Vagina (tissue), 2 donors: ENCODE data around the gene AJM1. TPM values are rescaled to one million over a fixed set of nuclear protein-coding genes. Genes with fewer than 3 reads are reported as not detected.

Experiments
- DNase-seq, 2 donors: peaks; one replicate each; pipeline ENCODE4 v3.0.0-alpha.2; 2017; ENCODE audit errors: extremely low spot score in 2 of 2
- H3K27ac ChIP-seq: fragments of 200-600 bp; sonication (generic); one replicate; pipeline ENCODE4 v1.5.1; 2019
- H3K27me3 ChIP-seq: fragments of 200-600 bp; sonication (generic); one replicate; pipeline ENCODE4 v1.5.1; 2019
- H3K36me3 ChIP-seq, 2 donors: fragments of 200-600 bp; sonication (generic); one replicate each; pipeline ENCODE4 v1.5.1; 2017 to 2019
- H3K4me1 ChIP-seq: fragments of 200-600 bp; sonication (generic); one replicate; pipeline ENCODE4 v1.5.1; 2019
- H3K4me3 ChIP-seq, 2 donors: fragments of 200-600 bp; sonication (generic); 1 replicate in 1 of 2; 2 replicates in 1 of 2; pipeline ENCODE4 v1.5.1; 2016 to 2019
- H3K9me3 ChIP-seq: fragments of 200-600 bp; sonication (generic); one replicate; pipeline ENCODE4 v1.5.1; 2019
- CTCF ChIP-seq, 3 experiments: fragments of 450-650 bp in 2 of 3; fragments of 200-600 bp in 1 of 3; sonication (generic) in 1 of 3; IDR thresholded peaks; one replicate each; pipeline ENCODE4 v1.5.1; 2017 to 2019; ENCODE audit warnings: antibody characterized with exemption in 3 of 3, mild to moderate bottlenecking in 2 of 3, moderate library complexity in 2 of 3
- POLR2A ChIP-seq, 2 donors: fragments of 450-650 bp; IDR thresholded peaks; one replicate each; pipeline ENCODE4 v1.6.1; 2017; ENCODE audit warnings: antibody characterized with exemption in 2 of 2, mild to moderate bottlenecking in 2 of 2, moderate library complexity in 2 of 2
- POLR2AphosphoS5 ChIP-seq, 2 donors: sonication (generic); formaldehyde crosslinking; IDR thresholded peaks; one replicate each; pipeline ENCODE4 v1.9.0; 2017; ENCODE audit warnings: antibody characterized with exemption in 2 of 2, mild to moderate bottlenecking in 2 of 2, low read depth in 1 of 2; ENCODE audit not compliant: insufficient read depth in 1 of 2
- intact Hi-C: fragments of 100-400 bp; cut with DNase I; formaldehyde crosslinking; loops from one replicate; pipeline ENCODE4 v1.15.1; 2023
- total RNA-seq: library from RNA; depleted of rRNA; stranded (reverse); fragments of >200 nt; gene quantifications from one replicate; pipeline ENCODE4 v1.2.3, GENCODE V29; 2016

Gene AJM1
- total RNA-seq, 1 donor from 2014 or later, result 1.2 TPM

DNA sequence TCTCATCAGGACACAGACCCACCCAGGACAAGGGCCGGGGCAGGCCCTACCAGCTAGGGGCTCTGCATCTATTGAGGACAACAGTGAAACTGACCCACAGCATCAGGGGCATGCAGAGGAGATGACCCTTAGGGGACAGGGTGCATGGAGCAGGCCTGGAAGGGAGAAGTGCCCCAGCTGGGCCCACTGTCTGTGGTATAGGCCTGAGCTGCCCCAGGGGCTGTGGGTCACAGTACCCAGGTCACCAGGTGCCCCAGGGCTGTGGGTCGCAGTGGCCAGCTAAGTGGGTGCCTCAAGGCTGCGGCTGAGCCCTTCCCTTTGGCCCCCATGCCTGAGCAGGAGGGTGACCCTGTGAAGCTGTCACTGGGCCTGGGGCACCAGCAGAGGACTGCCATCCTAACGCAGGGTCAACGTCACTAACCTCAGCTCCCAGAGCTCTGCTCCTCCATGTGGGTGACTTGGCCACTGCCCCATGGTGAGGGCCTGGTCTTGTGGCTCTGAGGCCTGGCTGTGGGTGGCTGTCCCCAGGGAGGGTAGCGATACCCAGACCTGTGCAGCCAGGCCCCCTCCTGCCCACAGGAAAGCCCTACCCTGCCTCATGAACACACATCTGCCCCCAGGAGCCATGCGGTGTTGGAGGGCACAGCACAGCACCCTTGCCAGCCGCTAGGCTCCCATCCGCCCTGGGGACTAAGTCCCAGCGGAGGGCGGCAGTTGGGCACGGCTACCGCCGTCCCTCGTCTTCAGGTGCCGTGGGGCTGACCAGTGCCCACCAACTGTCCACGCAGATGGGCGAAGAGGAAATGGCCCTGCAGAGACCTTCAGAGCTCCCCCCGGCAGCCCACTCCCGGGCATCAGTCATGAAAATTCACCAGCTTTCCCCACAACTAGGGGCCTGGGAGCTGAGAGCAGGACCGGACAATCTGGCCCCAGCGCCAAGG lies 18.9 kb downstream of the AJM1 start:
- DNase-seq, result no peak
- Histone ChIP-seq H3K4me1 (peaks cover 42% of the 10 kb centered on the region), H3K27ac (no peak overlapping the region), H3K9me3 (no peaks in the 10 kb centered on the region), H3K27me3 (no peaks in the 10 kb centered on the region), H3K36me3 (peaks cover 0 to 35% of the 10 kb centered on the region in 2 donors), H3K4me3 (no peak overlapping the region)
- TF ChIP-seq POLR2A (IDR thresholded peaks at IDR 0.05), result no peak
- TF ChIP-seq POLR2AphosphoS5 (IDR thresholded peaks at IDR 0.05; ENCODE audit: insufficient read depth in 1 of 2, low read depth in 1 of 2), result no peak
- TF ChIP-seq CTCF (IDR thresholded peaks at IDR 0.05), result no peak
- intact Hi-C loops, result no loop called here

GRCh38 chr9:136861874-136862457 lies 19.7 kb downstream of the AJM1 start:
- Histone ChIP-seq H3K4me3 (no peak overlapping the region), H3K36me3 (peaks cover 0 to 35% of the 10 kb centered on the region in 2 donors), H3K9me3 (no peaks in the 10 kb centered on the region), H3K4me1 (peaks cover 44% of the 10 kb centered on the region), H3K27me3 (no peaks in the 10 kb centered on the region), H3K27ac (no peak overlapping the region)
- intact Hi-C loops, result no loop called here
- TF ChIP-seq POLR2A (IDR thresholded peaks at IDR 0.05) (no peak), POLR2AphosphoS5 (IDR thresholded peaks at IDR 0.05; ENCODE audit: insufficient read depth in 1 of 2, low read depth in 1 of 2) (no peak), CTCF (IDR thresholded peaks at IDR 0.05) (no peak)
- no peak for DNase-seq

GRCh38 chr9:136862849-136863622 lies 20.8 kb downstream of the AJM1 start:
- H3K4me3 ChIP-seq, result no peak overlapping the region
- DNase-seq, result no peak
- intact Hi-C loops, result no loop called here
- no peaks in the 10 kb centered on the region for H3K27me3 ChIP-seq
- peaks cover 0 to 35% of the 10 kb centered on the region in 2 donors for H3K36me3 ChIP-seq
- H3K9me3 ChIP-seq, result no peaks in the 10 kb centered on the region
- no peak overlapping the region for H3K27ac ChIP-seq
- peaks cover 47% of the 10 kb centered on the region for H3K4me1 ChIP-seq
- TF ChIP-seq POLR2A (IDR thresholded peaks at IDR 0.05), result no peak
- no peak for TF ChIP-seq CTCF (IDR thresholded peaks at IDR 0.05)
- no peak for TF ChIP-seq POLR2AphosphoS5 (IDR thresholded peaks at IDR 0.05; ENCODE audit: insufficient read depth in 1 of 2, low read depth in 1 of 2)

GRCh38 chr9:136863623-136864273 lies 21.5 kb downstream of the AJM1 start:
- no peak overlapping the region for H3K4me3 ChIP-seq
- peaks cover 0 to 35% of the 10 kb centered on the region in 2 donors for H3K36me3 ChIP-seq
- intact Hi-C loops, result no loop called here
- no peak overlapping the region for H3K27ac ChIP-seq
- DNase-seq, result no peak
- peaks cover 40% of the 10 kb centered on the region for H3K4me1 ChIP-seq
- TF ChIP-seq CTCF (IDR thresholded peaks at IDR 0.05) (no peak), POLR2AphosphoS5 (IDR thresholded peaks at IDR 0.05; ENCODE audit: insufficient read depth in 1 of 2, low read depth in 1 of 2) (no peak), POLR2A (IDR thresholded peaks at IDR 0.05) (no peak)
- H3K9me3 ChIP-seq, result no peaks in the 10 kb centered on the region
- H3K27me3 ChIP-seq, result no peaks in the 10 kb centered on the region
